K562 treated with DMSO at 1 percent for 48 hours (cell line): ENCODE measurements around the gene TLNRD1. TPM values are rescaled to one million over a fixed set of nuclear protein-coding genes. Genes with fewer than 3 reads are reported as not detected.

ENCODE experiments used
- total RNA-seq: library from RNA; unstranded; fragments of 300-600 nt; gene quantifications from 2 replicates; pipeline ENCODE4 v1.2.3, GENCODE V29; 2022; ENCODE audit warnings: low replicate concordance; ENCODE audit errors: extremely low read depth

The TLNRD1 gene
- total RNA-seq, result not detected in 2 replicates

GRCh38 chr15:81000624-81001151, at the start of gene TLNRD1:
Gene TLNRD1, plus strand, starts transcription at chr15:81000923. Its CDS starts 1,349 bp downstream, at chr15:81002272.

DNA sequence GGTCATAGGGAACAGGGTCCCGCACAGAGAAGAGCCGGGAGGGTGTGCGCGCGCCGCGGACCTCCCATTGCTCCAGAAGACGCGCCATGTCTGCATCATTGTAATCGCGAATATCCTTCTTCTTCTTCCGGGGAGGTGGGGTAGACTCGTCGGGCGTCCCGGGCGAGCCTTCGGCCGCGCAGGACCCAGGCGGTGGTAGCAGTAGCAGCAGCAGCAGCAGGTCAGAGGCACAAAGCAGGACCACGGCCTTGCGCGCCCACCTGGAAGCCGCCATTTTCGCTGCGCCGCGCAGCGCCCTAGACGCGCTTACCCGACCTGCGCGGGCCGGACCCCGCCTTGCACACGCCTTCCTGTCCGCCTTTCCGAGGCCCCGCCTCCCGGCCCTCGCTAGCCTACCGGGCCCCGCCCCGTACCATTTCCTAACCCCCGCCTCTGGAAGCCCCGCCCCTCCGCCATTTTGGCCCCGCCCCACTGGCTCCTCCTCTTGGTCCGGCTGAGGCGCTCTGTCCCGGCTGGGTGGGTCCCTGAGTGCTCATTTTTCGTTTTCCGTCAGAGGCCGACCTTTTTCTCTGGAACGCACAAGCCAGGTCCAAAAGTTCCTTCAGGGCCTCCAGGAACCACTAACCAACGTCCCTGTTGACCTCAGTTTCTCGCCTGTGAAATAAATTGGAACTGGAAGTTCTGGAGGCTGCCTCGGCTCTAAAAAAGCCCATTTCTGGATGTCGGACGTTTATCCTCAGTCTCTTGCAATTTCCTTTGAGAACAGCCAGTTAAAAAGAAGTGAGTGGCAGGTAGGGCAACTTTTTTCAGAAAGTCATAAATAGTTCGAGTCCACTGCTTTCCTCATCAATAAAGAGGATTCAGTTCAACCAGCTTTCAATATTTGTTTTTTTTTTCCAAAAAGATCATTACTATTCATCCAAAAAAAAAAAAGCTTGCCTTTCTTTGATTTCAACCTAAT, 10.9 kb upstream of the TLNRD1 start, which contains the start of gene MESD:
MESD (minus strand) TSS at position 302 of the 961 bp plus-strand sequence; CDS start at position 274, 28 bp downstream.

Other genes with a start within 250 kb of the TLNRD1 start
- gene CEMIP, start 221.6 kb upstream of the TLNRD1 start, total RNA-seq, result not detected in 2 replicates
- not detected in 2 replicates for gene MESD, start 11.1 kb upstream of the TLNRD1 start, total RNA-seq
- gene CFAP161, start 133.3 kb downstream of the TLNRD1 start, total RNA-seq, result not detected in 2 replicates
- not detected in 2 replicates for gene IL16, start 196.0 kb downstream of the TLNRD1 start, total RNA-seq